ENCODE results near the gene RPF1. TPM values are rescaled to one million over a fixed set of nuclear protein-coding genes. Genes with fewer than 3 reads are reported as not detected.
A peak's percentile ranks its signal among the peaks of the same experiment; 100 is the strongest.

Gene RPF1
- total and polyA plus RNA-seq, 10 of the 15 experiments (the other 5 are each of a cell fraction or from before 2014, with no cell fraction given), result 37.0 to 97.5 (median 56.2) TPM

- no peak for TF ChIP-seq NFXL1 (IDR thresholded peaks at IDR 0.05; ENCODE audit: borderline replicate concordance)
- TF ChIP-seq SIN3A (IDR thresholded peaks at IDR 0.05; ENCODE audit: low read depth, low read length), result 0 out of 2 replicates have a peak, but pooled peaks have one; percentile 38
- TF ChIP-seq, protein P1, sequence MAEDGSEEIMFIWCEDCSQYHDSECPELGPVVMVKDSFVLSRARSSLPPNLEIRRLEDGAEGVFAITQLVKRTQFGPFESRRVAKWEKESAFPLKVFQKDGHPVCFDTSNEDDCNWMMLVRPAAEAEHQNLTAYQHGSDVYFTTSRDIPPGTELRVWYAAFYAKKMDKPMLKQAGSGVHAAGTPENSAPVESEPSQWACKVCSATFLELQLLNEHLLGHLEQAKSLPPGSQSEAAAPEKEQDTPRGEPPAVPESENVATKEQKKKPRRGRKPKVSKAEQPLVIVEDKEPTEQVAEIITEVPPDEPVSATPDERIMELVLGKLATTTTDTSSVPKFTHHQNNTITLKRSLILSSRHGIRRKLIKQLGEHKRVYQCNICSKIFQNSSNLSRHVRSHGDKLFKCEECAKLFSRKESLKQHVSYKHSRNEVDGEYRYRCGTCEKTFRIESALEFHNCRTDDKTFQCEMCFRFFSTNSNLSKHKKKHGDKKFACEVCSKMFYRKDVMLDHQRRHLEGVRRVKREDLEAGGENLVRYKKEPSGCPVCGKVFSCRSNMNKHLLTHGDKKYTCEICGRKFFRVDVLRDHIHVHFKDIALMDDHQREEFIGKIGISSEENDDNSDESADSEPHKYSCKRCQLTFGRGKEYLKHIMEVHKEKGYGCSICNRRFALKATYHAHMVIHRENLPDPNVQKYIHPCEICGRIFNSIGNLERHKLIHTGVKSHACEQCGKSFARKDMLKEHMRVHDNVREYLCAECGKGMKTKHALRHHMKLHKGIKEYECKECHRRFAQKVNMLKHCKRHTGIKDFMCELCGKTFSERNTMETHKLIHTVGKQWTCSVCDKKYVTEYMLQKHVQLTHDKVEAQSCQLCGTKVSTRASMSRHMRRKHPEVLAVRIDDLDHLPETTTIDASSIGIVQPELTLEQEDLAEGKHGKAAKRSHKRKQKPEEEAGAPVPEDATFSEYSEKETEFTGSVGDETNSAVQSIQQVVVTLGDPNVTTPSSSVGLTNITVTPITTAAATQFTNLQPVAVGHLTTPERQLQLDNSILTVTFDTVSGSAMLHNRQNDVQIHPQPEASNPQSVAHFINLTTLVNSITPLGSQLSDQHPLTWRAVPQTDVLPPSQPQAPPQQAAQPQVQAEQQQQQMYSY (CRISPR knock-in tag; IDR thresholded peaks at IDR 0.05), result no peak
- no peak for TF ChIP-seq CEBPZ (IDR thresholded peaks at IDR 0.05; ENCODE audit: low read depth, low read length)
- no peak for TF ChIP-seq MYC (IDR thresholded peaks at IDR 0.05; ENCODE audit: insufficient read depth, insufficient read length, insufficient replicate concordance, low read length, severe bottlenecking)
- TF ChIP-seq PAX8 (IDR thresholded peaks at IDR 0.05), result no peak
- no peak for TF ChIP-seq TCF12 (IDR thresholded peaks at IDR 0.05; ENCODE audit: low read depth, low read length)
- TF ChIP-seq MEF2A (IDR thresholded peaks at IDR 0.05; ENCODE audit: insufficient read depth, low read depth, low read length), result no peak
- peak; percentile 99 for TF ChIP-seq NR2C1 (IDR thresholded peaks at IDR 0.05)
- TF ChIP-seq ESRRA (IDR thresholded peaks at IDR 0.05; ENCODE audit: low read length), result no peak
- peak; percentile 54; the same call in 1 of the 2 replicates for TF ChIP-seq SREBF1 (IDR thresholded peaks at IDR 0.05; ENCODE audit: low read length)
- TF ChIP-seq MXI1 (IDR thresholded peaks at IDR 0.05; ENCODE audit: low read depth, low read length), result peak; percentile 54; the same call in 1 of the 2 replicates
- TF ChIP-seq KDM1A (IDR thresholded peaks at IDR 0.05; ENCODE audit: borderline replicate concordance), result no peak
- no peak for TF ChIP-seq SMC3 (IDR thresholded peaks at IDR 0.05; ENCODE audit: borderline replicate concordance, low read length)
- no peak for TF ChIP-seq GATAD2B (conservative IDR thresholded peaks at IDR 0.05; ENCODE audit: low read depth)
- TF ChIP-seq IRF4 (IDR thresholded peaks at IDR 0.05; ENCODE audit: low read depth, low read length), result no peak
- TF ChIP-seq E2F8 (IDR thresholded peaks at IDR 0.05; ENCODE audit: low read depth, partially characterized antibody), result peak; percentile 91
Observed at GRCh38 chr1:84478876-84479868, at the start of gene RPF1 (continued).

All from GM12878 (cell line).